ENCODE results near the gene MINK1.

DNA sequence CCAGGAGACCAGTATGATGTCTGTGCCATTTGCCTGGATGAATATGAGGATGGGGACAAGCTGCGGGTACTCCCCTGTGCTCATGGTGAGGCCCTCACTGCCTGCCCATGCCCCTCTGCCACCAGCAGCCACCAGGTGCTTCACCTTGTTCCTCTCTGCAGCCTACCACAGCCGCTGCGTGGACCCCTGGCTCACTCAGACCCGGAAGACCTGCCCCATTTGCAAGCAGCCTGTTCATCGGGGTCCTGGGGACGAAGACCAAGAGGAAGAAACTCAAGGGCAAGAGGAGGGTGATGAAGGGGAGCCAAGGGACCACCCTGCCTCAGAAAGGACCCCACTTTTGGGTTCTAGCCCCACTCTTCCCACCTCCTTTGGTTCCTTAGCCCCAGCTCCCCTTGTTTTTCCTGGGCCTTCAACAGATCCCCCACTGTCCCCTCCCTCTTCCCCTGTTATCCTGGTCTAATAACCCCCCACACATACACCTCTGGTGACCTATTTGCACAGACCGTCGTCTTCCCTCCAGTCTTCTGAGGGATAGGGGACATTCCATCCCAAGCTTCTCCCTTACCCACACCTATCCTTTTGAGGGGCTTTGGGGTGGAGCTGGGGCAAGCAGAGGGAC is 111.5 kb downstream of the MINK1 start:
- TF ChIP-seq, protein P1, sequence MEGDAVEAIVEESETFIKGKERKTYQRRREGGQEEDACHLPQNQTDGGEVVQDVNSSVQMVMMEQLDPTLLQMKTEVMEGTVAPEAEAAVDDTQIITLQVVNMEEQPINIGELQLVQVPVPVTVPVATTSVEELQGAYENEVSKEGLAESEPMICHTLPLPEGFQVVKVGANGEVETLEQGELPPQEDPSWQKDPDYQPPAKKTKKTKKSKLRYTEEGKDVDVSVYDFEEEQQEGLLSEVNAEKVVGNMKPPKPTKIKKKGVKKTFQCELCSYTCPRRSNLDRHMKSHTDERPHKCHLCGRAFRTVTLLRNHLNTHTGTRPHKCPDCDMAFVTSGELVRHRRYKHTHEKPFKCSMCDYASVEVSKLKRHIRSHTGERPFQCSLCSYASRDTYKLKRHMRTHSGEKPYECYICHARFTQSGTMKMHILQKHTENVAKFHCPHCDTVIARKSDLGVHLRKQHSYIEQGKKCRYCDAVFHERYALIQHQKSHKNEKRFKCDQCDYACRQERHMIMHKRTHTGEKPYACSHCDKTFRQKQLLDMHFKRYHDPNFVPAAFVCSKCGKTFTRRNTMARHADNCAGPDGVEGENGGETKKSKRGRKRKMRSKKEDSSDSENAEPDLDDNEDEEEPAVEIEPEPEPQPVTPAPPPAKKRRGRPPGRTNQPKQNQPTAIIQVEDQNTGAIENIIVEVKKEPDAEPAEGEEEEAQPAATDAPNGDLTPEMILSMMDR (IDR thresholded peaks at IDR 0.05; ENCODE audit: insufficient read depth, low read length), result no peak
- no peak for TF ChIP-seq SPI1 (IDR thresholded peaks at IDR 0.05; ENCODE audit: borderline replicate concordance, low read depth)
- no peak for TF ChIP-seq GABPA (IDR thresholded peaks at IDR 0.05; ENCODE audit: low read depth)
- no peak for TF ChIP-seq POLR2AphosphoS5 (IDR thresholded peaks at IDR 0.05; ENCODE audit: low read depth)
